ENCODE measurements around the gene HAL.

DNA sequence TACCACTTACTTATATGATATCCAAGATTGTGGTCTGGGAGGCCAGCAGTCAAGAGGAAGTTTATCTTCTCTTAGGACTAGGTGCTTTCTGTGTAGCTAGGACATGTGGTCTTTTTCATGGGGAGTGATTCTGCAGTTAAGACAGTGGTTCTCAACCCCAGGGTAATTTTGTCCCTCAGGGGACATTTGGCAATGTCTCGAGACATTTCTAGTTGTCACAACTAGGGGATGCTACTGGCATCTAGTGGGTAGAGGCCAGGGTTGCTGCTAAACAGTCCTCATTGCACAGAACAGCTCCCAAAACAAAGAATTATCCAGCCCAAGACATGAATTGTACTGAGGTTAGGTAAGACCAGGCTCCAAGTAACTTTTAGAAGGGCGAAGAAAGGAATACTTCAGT is 33.0 kb downstream of the HAL start:
- TF ChIP-seq, protein P1, sequence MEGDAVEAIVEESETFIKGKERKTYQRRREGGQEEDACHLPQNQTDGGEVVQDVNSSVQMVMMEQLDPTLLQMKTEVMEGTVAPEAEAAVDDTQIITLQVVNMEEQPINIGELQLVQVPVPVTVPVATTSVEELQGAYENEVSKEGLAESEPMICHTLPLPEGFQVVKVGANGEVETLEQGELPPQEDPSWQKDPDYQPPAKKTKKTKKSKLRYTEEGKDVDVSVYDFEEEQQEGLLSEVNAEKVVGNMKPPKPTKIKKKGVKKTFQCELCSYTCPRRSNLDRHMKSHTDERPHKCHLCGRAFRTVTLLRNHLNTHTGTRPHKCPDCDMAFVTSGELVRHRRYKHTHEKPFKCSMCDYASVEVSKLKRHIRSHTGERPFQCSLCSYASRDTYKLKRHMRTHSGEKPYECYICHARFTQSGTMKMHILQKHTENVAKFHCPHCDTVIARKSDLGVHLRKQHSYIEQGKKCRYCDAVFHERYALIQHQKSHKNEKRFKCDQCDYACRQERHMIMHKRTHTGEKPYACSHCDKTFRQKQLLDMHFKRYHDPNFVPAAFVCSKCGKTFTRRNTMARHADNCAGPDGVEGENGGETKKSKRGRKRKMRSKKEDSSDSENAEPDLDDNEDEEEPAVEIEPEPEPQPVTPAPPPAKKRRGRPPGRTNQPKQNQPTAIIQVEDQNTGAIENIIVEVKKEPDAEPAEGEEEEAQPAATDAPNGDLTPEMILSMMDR (IDR thresholded peaks at IDR 0.05): no peak
- TF ChIP-seq EZH2 (IDR thresholded peaks at IDR 0.05; ENCODE audit: borderline replicate concordance, insufficient read depth, low read depth, low read length, poor library complexity, severe bottlenecking): no peak
